GM12878 (cell line): ENCODE results near the gene TMPRSS9. TPM values are rescaled to one million over a fixed set of nuclear protein-coding genes. Genes with fewer than 3 reads are reported as not detected.

Experiments
- ATAC-seq: fragments of 200-7000 bp; cut with Tn5 transposase; 3 replicates; pipeline ENCODE4 v1.9.1; 2020; ENCODE audit warnings: mild to moderate bottlenecking, moderate library complexity
- BruUV-seq: library from RNA; stranded (reverse); fragments of 400-500 nt; replicated peaks from 2 replicates; lab custom pipeline; 2021; lab: Mats Ljungman, UMichigan
- CTCF ChIA-PET: fragments of 300-600 bp; sonication (Branson Sonifier 250); formaldehyde crosslinking; extraction: SDS; loops from one replicate; lab custom pipeline; 2021; ENCODE audit warnings: inconsistent platforms; lab: Yijun Ruan, JAX
- POLR2A ChIA-PET: fragments of 350-600 bp; formaldehyde crosslinking; extraction: SDS; loops from one replicate; lab custom pipeline; 2021; ENCODE audit warnings: inconsistent platforms; lab: Charles Lee
- RAD21 ChIA-PET: fragments of 300-600 bp; sonication (Branson Sonifier 250); formaldehyde crosslinking; loops from one replicate; lab custom pipeline; 2023; ENCODE audit warnings: antibody characterized with exemption; ENCODE audit not compliant: unreplicated experiment; lab: Charles Lee
- SMC1A ChIA-PET: fragments of 300-600 bp; sonication (Branson Sonifier 250); formaldehyde crosslinking; loops from one replicate; lab custom pipeline; 2023; ENCODE audit not compliant: unreplicated experiment, uncharacterized antibody; lab: Charles Lee
- DNase-seq: peaks from one replicate; pipeline ENCODE4 v3.0.0-alpha.2; 2011; ENCODE audit warnings: low read depth, low spot score
- FAIRE-seq: peaks from 3 replicates; lab custom pipeline; 2011; peaks lifted over from hg19 to GRCh38; lab: Jason Lieb, UNC
- H2AFZ ChIP-seq: 2 replicates; pipeline ENCODE4 v1.6.0; 2011; ENCODE audit warnings: low read depth, low read length, control low read depth; ENCODE audit not compliant: control insufficient read depth
- H3K27ac ChIP-seq: 2 replicates; pipeline ENCODE4 v1.5.1; 2011; ENCODE audit warnings: control low read depth; ENCODE audit not compliant: control insufficient read depth, insufficient read depth
- H3K27me3 ChIP-seq, 2 experiments: replicated peaks in 1 of 2; 2 replicates each; pipeline versions ENCODE4 v1.6.0 to v1.6.1; 2011; ENCODE audit warnings: low read length in 1 of 2; ENCODE audit not compliant: control insufficient read depth in 2 of 2, insufficient read depth in 2 of 2
- H3K36me3 ChIP-seq, 2 experiments: 2 replicates each; pipeline ENCODE4 v1.5.1; 2011; ENCODE audit warnings: low read length in 1 of 2; ENCODE audit not compliant: control insufficient read depth in 2 of 2, insufficient read depth in 2 of 2
- H3K4me1 ChIP-seq: 2 replicates; pipeline ENCODE4 v1.6.1; 2011; ENCODE audit warnings: mild to moderate bottlenecking, low read length, moderate library complexity, mixed read lengths; ENCODE audit not compliant: control insufficient read depth, insufficient read depth
- H3K4me2 ChIP-seq: 2 replicates; pipeline ENCODE4 v1.6.0; 2011; ENCODE audit warnings: control low read depth; ENCODE audit not compliant: control insufficient read depth, insufficient read depth
- H3K4me3 ChIP-seq: fragments of 200-600 bp; sonication (generic); 2 replicates; pipeline ENCODE4 v1.5.1; 2016
- H3K79me2 ChIP-seq: 2 replicates; pipeline ENCODE4 v1.6.0; 2011; ENCODE audit warnings: low read length; ENCODE audit not compliant: control insufficient read depth, insufficient read depth
- H3K9ac ChIP-seq: 2 replicates; pipeline ENCODE4 v1.8.0; 2011; ENCODE audit warnings: low read length, control low read depth, mixed read lengths; ENCODE audit not compliant: control insufficient read depth, insufficient read depth
- H3K9me3 ChIP-seq: replicated peaks from 3 replicates; pipeline ENCODE4 v1.5.1; 2011; ENCODE audit warnings: mild to moderate bottlenecking, low read length; ENCODE audit not compliant: control insufficient read depth, insufficient read depth
- H4K20me1 ChIP-seq: 2 replicates; pipeline ENCODE4 v1.6.0; 2011; ENCODE audit not compliant: control insufficient read depth, insufficient read depth
- BACH1 ChIP-seq: fragments of 450-650 bp; IDR thresholded peaks from 2 replicates; pipeline ENCODE4 v1.6.1; 2017; ENCODE audit warnings: mild to moderate bottlenecking, borderline replicate concordance
- BHLHE40 ChIP-seq, 2 experiments: fragments of 450-650 bp in 1 of 2; IDR thresholded peaks; 2 replicates each; pipeline ENCODE4 v1.6.1; 2011 to 2017; ENCODE audit warnings: low read depth in 2 of 2, borderline replicate concordance in 1 of 2, improper control_type of control experiment in 1 of 2, low read length in 1 of 2, mild to moderate bottlenecking in 1 of 2
- BRCA1 ChIP-seq: IDR thresholded peaks from 2 replicates; pipeline ENCODE4 v1.6.1; 2011; ENCODE audit warnings: low read depth, low read length, improper control_type of control experiment
- CTCF ChIP-seq, 3 experiments: IDR thresholded peaks in 2 of 3; conservative IDR thresholded peaks in 1 of 3; 2 replicates each; pipeline ENCODE4 v1.5.1; 2011; ENCODE audit warnings: low read depth in 3 of 3, low read length in 3 of 3, mild to moderate bottlenecking in 3 of 3, control low read depth in 2 of 3, moderate library complexity in 2 of 3, inconsistent platforms in 1 of 3, mixed read lengths in 1 of 3; ENCODE audit not compliant: control insufficient read depth in 2 of 3, insufficient read depth in 1 of 3; ENCODE audit errors: extremely low read depth in 1 of 3
- DPF2 ChIP-seq: fragments of 450-650 bp; IDR thresholded peaks from 2 replicates; pipeline ENCODE4 v1.6.1; 2017; ENCODE audit warnings: mild to moderate bottlenecking
- JUNB ChIP-seq: IDR thresholded peaks from 2 replicates; pipeline ENCODE4 v1.6.1; 2016; ENCODE audit warnings: antibody characterized with exemption, mild to moderate bottlenecking
- MEF2B ChIP-seq: fragments of 450-650 bp; IDR thresholded peaks from 2 replicates; pipeline ENCODE4 v1.6.1; 2018; ENCODE audit warnings: mild to moderate bottlenecking, moderate library complexity; ENCODE audit not compliant: partially characterized antibody, poor library complexity, severe bottlenecking
- PAX8 ChIP-seq: fragments of 450-650 bp; IDR thresholded peaks from 2 replicates; pipeline ENCODE4 v1.6.1; 2017; ENCODE audit warnings: mild to moderate bottlenecking, moderate library complexity
- PKNOX1 ChIP-seq: fragments of 450-650 bp; IDR thresholded peaks from 2 replicates; pipeline ENCODE4 v1.6.1; 2016; ENCODE audit warnings: mild to moderate bottlenecking
- RELB ChIP-seq: fragments of 450-650 bp; IDR thresholded peaks from 2 replicates; pipeline ENCODE4 v1.6.1; 2017; ENCODE audit warnings: low read depth, mild to moderate bottlenecking, moderate library complexity
- SKIL ChIP-seq: fragments of 450-650 bp; IDR thresholded peaks from 2 replicates; pipeline ENCODE4 v1.6.1; 2017; ENCODE audit warnings: mild to moderate bottlenecking, low read depth, inconsistent platforms; ENCODE audit not compliant: poor library complexity, severe bottlenecking
- SMAD1 ChIP-seq: fragments of 450-650 bp; IDR thresholded peaks from 2 replicates; pipeline ENCODE4 v1.6.1; 2018; ENCODE audit warnings: mild to moderate bottlenecking, low read depth; ENCODE audit not compliant: partially characterized antibody
- SPI1 ChIP-seq: IDR thresholded peaks from 2 replicates; pipeline ENCODE4 v1.6.1; 2011; ENCODE audit warnings: low read depth, mild to moderate bottlenecking, low read length, moderate library complexity, borderline replicate concordance; ENCODE audit not compliant: insufficient read depth
- YY1 ChIP-seq: IDR thresholded peaks from 2 replicates; pipeline ENCODE4 v1.6.1; 2011; ENCODE audit warnings: low read depth, mild to moderate bottlenecking, low read length
- ZSCAN29 ChIP-seq: fragments of 450-650 bp; IDR thresholded peaks from 2 replicates; pipeline ENCODE4 v1.6.1; 2017; ENCODE audit warnings: mild to moderate bottlenecking, moderate library complexity
- WGBS: methylation state at CpG from one replicate; pipeline ENCODE4 v1.1.6; 2016; ENCODE audit warnings: low lambda C conversion rate; ENCODE audit not compliant: insufficient replicate concordance, insufficient coverage; ENCODE audit errors: missing lambda C conversion rate; 5-methylcytosine and 5-hydroxymethylcytosine counted together
- in situ Hi-C: fragments of 300-500 bp; cut with MboI; formaldehyde crosslinking; loops from 9 replicates; pipeline ENCODE4 v1.14.3; 2018; ENCODE audit warnings: mixed read lengths
- intact Hi-C: fragments of 100-400 bp; cut with micrococcal nuclease; formaldehyde crosslinking; loops from one replicate; pipeline ENCODE4 v1.14.2; 2022; ENCODE audit not compliant: unreplicated experiment
- polyA plus RNA-seq, 11 experiments: library from polyadenylated mRNA; depleted of rRNA in 4 of 11; unstranded in 6 of 11; stranded (reverse) in 5 of 11; fragments of >200 nt; fragmentation: Nextera tagmentation in 4 of 11; fragmentation: Illumina TruSeq in 1 of 11; extraction: Ambion mirVana in 4 of 11; extraction: Trizol in 1 of 11; gene quantifications; 1 replicate in 1 of 11; 2 replicates in 10 of 11; pipeline versions ENCODE4 v1.2.1 to v1.2.3, GENCODE V29; 2011 to 2016; ENCODE audit warnings: inconsistent platforms in 2 of 11, missing spikeins in 2 of 11, low read depth in 1 of 11
- total RNA-seq, 4 experiments: library from RNA; depleted of rRNA in 3 of 4; stranded (reverse); fragments of >200 nt in 3 of 4; fragmentation: Illumina TruSeq in 1 of 4; extraction: Trizol in 1 of 4; gene quantifications; 2 replicates each; pipeline versions ENCODE4 v1.2.1 to v1.2.3, GENCODE V29; 2013 to 2021

Gene TMPRSS9
- total and polyA plus RNA-seq, 10 of the 15 experiments (the other 5 are each of a cell fraction or from before 2014, with no cell fraction given) = 0.24 TPM; not detected in 9

GRCh38 chr19:2412449-2412848 is 52.4 kb downstream of the TMPRSS9 start:
- 69% methylated on average over 2 of the region's 2 CpGs for WGBS
- intact Hi-C loops = no loop called here
- Histone ChIP-seq H3K4me2 (no peak overlapping the region), H2AFZ (no peak overlapping the region), H3K79me2 (no peaks in the 10 kb centered on the region), H3K27ac (no peak overlapping the region), H3K36me3 (no peaks in the 10 kb centered on the region), H3K9me3 (no peaks in the 10 kb centered on the region; the same call in 2 of the 3 replicates), H4K20me1 (no peaks in the 10 kb centered on the region), H3K4me1 (no peaks in the 10 kb centered on the region), H3K27me3 (no peaks in the 10 kb centered on the region), H3K4me3 (no peak overlapping the region), H3K9ac (no peak overlapping the region)
- FAIRE-seq (peak; percentile 52), ATAC-seq (no peak), DNase-seq (no peak)
- ChIA-PET CTCF (interaction anchor here (1.5 kb wide), 1 partner anchor 236 kb away, joined by 3 read pairs; no protein-coding TSS in a partner anchor), RAD21 (no interaction called here), SMC1A (interaction anchor here (0.6 kb wide), 1 partner anchor 151 kb away, joined by 3 read pairs; no protein-coding TSS in a partner anchor), POLR2A (no interaction called here)
- in situ Hi-C loops = no loop called here
- no TSS peak for BruUV-seq
- TF ChIP-seq PAX8 (no peak), RELB (no peak), SMAD1 (no peak), CTCF (IDR thresholded peaks at IDR 0.05 in 2 of 3, conservative IDR thresholded peaks at IDR 0.05 in 1 of 3; ENCODE audit: control insufficient read depth in 2 of 3, extremely low read depth in 1 of 3, insufficient read depth in 1 of 3, low read depth in 3 of 3, low read length in 3 of 3) (no peak), DPF2 (no peak), ZSCAN29 (no peak), JUNB (no peak), MEF2B (no peak), BHLHE40 (IDR thresholded peaks at IDR 0.05; ENCODE audit: borderline replicate concordance in 1 of 2, low read depth in 2 of 2, low read length in 1 of 2) (no peak), BACH1 (no peak), PKNOX1 (no peak), BRCA1 (no peak), SKIL (no peak), YY1 (no peak), SPI1 (no peak)
